ENCODE results near the gene CDK4.
A peak's percentile ranks its signal among the peaks of the same experiment; 100 is the strongest.

Gene CDK4

DNA sequence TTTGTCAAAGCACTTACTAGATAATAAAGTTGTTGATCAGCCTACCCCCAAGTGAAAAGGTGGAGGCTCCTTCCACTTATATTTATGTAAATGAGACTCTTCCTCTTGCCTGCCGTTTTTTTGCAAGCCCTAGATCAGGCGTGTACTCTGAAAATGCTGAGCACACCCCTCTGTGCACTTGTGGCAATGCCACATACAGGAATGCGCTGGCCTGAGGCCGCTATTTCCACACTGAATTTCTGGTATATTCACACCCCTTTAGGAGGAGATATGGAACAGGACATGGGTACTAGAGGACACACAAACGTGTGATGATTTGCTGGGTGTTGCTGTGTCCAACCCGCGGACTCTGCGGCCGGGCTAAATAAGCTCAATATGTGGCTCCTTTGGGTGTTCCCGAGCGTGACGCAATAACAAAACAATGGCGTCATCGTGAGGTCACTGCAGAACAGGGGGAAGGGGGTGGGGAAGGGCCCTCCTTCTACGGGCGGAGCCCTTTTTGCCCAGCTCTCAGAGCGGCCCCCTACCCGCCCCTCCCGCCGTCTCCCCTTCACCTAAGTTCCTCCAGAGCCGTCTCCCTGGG, 7.8 kb downstream of the CDK4 start:
- TF ChIP-seq POLR2A (IDR thresholded peaks at IDR 0.05; ENCODE audit: low read length) (no peak), GATA1 (IDR thresholded peaks at IDR 0.05; ENCODE audit: low read depth, low read length) (no peak)
- peak; percentile 91 to 93 for DNase-seq

DNA sequence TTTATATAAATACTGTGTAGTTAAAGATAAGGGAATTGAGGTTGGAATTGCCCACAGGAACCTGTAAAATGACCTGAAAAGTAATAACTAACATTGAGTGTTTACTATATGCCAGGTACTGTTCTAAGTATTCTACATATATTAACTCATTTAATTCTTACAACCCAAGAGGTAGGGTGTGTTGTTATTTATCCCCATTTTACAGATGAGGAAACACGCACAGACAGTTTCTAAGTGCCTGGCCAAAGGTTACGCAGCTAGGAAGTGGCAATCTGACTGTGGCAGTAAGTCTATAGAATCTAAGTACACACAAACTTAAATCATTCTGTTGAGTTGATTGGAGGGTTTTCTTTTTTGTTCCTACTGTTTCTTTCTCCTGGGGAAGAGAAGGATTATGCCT, 8.3 kb downstream of the CDK4 start:
- TF ChIP-seq GATA1 (IDR thresholded peaks at IDR 0.05; ENCODE audit: low read depth, low read length) = no peak
- TF ChIP-seq POLR2A (IDR thresholded peaks at IDR 0.05; ENCODE audit: low read length) = no peak
- DNase-seq = no peak

DNA sequence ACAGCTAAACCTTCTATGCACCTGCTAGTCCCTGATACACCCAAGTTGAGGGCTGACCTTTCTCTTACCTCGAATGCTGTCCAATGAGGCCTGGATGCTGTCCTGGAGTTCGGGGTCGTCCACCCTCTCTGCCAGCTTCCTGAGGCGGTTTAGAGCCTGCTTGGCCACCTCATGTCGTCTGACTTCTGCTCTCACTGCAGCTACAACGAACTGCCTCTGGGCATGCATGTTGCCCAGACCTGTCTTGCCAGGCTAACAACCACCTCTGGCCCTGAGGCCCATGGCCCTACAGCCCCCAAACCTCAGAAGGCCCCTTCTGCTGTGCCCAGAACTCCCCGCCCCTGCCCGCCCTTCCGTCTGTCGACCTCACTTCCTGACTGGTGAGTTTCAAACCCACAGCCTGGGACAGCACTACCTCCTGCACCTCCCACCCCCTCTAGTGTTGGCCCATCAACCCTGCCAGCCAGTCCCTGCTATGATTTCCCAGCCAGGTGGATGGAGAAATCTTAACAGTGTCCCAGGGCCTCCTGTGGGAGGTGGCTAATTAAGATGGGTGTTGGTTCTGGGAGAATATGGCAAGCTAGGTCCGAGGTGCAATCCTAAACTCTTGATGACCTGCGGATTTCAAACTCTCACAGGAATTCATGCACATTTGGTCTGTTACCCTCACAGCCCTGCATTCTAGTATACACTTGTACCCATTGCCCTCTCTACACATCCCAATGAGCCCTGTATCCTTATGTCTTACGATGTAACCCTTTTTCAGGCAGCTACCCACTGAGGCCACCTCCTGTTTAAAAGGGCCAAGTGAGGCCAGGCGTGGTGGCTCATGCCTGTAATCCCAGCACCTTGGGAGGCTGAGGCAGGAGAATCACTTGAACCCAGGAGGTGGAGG, 10.0 kb downstream of the CDK4 start:
- no peak for TF ChIP-seq GATA1 (IDR thresholded peaks at IDR 0.05; ENCODE audit: low read depth, low read length)
- TF ChIP-seq POLR2A (IDR thresholded peaks at IDR 0.05; ENCODE audit: low read length) = no peak
- peak; percentile 27 to 31 for DNase-seq

DNA sequence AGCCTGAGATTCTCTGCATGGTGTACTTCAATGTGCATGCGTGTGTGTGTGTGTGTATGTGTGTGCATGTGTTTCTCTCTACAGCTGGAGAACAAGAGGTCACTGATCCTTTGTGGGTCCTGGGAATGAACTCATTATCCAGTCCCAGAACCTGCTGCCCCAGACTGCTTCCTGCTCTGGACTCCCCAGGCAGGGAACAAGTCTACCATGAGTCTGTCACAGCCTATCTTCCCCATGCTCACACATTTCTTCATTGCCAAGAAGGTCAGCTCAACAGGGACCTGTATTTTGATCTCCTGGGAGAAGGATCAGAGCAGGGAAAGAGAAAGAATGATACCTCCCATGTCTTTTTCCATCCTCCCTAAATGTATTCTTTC, 10.7 kb downstream of the CDK4 start:
- no peak for DNase-seq
- TF ChIP-seq GATA1 (IDR thresholded peaks at IDR 0.05; ENCODE audit: low read depth, low read length) (no peak), POLR2A (IDR thresholded peaks at IDR 0.05; ENCODE audit: low read length) (no peak)

DNA sequence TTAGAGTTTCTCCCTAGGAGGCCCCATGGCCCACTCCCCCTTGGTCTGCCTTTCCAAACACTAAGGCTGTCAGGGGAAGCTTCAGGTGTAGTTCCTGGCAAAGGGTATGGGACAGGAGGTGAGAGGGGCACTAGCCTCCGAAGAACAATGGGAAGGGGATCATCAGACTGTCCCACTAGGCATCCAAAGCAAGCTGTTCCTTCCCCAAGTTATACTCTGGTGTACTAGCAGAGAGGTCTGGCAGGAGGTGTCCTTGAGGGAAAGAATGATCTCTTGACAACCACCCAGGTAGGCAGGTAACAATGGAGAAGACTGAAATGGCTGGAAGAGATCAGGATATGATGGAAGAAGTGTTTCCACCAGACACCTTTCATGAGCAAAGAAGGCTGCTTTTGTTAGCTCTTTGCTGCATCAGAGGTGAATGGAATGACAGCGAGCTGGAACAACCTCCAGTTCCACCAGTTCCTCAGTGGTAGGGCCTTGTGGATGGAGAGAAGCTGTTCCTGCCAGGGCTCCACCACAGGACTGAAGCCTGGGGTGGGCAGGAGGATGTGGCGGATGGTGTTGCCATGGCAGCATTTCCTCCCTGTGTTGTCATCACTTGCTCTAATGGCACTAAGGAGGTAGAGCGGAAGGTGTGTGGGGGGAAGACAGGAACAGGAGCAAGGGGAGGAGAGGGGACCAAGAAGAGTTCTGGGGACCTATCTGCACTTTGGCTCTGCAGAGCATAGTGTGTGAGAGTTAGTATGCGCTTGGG, 11.3 kb downstream of the CDK4 start:
- TF ChIP-seq GATA1 (IDR thresholded peaks at IDR 0.05; ENCODE audit: low read depth, low read length) (no peak), POLR2A (IDR thresholded peaks at IDR 0.05; ENCODE audit: low read length) (no peak)
- DNase-seq = no peak

DNA sequence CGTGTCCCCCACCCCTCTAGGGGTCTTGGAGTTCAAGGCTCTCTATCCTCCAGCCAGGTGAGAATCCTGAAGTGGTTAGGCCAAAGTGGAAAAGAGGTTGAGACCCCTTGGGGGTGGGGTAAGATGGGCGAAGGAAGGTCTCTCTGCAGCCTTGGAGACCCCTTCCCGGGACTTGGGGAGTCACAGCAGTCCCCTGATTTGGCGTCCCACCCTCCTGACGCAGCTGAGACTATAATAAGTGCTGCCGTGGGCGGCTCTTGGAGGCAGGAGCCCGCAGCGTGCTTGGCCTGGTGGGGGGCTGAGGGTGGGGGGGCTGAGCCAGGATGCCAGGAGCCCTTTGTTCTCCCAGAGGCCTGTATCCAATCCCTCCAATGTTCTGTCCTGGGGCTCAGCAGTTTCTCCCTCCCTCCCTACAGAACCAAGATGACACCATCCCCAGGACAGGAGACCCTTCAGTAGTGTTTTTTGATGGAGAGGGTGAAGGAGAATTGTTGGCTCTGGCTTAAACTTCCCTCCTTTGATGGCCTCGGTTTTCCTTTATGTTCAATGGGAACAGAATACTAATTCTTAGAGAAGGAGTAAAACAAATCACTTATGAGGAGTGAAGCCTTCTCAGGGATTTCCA, 12.1 kb downstream of the CDK4 start:
- DNase-seq = no peak
- TF ChIP-seq POLR2A (IDR thresholded peaks at IDR 0.05; ENCODE audit: low read length) (no peak), GATA1 (IDR thresholded peaks at IDR 0.05; ENCODE audit: low read depth, low read length) (no peak)

DNA sequence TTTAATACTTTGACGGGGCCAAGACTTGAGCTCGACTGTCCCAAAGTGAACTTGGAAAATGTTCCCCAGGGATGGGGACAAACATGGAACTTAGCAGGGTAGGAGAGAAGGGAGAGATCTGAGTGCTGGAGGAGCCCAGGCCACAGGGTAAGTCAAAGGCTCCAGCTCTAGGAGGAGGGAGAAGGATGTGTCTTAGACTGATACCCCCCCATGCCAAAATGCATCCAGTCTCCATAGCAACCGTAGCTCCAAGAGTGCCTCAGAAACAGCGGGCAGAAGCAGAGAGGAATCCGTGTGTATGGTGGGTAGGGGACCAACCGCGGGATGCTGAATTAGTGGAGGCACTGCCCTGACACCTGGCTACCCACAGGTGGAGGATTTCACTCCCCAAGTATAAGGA, 12.7 kb downstream of the CDK4 start:
- DNase-seq = no peak
- TF ChIP-seq GATA1 (IDR thresholded peaks at IDR 0.05; ENCODE audit: low read depth, low read length) = no peak
- TF ChIP-seq POLR2A (IDR thresholded peaks at IDR 0.05; ENCODE audit: low read length) = no peak

DNA sequence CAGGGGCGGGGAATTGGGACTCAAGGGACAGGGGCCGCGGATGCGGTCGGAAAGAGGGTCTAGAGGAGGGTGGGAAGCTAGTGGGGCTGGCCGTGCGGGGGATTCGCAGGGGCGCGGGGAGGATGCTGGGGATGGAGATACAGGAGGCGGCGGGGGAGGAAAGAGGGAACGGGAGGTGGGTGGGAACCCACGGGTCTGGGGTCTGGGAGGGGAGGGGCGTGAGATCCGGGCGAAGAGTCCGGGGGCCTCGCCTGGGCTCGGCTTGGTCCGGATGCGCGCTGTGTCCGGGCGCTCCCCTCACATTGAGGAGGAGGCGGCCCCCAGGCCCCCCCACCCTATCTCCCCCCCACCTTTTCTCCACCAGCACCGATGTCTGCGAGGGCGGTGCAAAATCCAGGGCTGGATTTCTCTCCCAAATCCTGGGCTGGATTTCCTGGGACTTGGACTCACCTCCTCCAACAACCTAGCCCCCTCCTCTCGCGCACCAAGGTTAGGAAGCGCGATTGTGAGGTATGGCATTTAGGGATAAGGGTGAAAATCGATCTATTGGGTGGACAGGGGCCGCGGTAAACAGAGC, 13.4 kb downstream of the CDK4 start, which contains the start of gene AGAP2:
Gene AGAP2 (minus strand): TSS at position 82 of the 577 bp plus-strand sequence. CDS start 496 bp downstream, outside the sequence.
- no peak for DNase-seq
- TF ChIP-seq GATA1 (IDR thresholded peaks at IDR 0.05; ENCODE audit: low read depth, low read length) (no peak), POLR2A (IDR thresholded peaks at IDR 0.05; ENCODE audit: low read length) (no peak)

DNA sequence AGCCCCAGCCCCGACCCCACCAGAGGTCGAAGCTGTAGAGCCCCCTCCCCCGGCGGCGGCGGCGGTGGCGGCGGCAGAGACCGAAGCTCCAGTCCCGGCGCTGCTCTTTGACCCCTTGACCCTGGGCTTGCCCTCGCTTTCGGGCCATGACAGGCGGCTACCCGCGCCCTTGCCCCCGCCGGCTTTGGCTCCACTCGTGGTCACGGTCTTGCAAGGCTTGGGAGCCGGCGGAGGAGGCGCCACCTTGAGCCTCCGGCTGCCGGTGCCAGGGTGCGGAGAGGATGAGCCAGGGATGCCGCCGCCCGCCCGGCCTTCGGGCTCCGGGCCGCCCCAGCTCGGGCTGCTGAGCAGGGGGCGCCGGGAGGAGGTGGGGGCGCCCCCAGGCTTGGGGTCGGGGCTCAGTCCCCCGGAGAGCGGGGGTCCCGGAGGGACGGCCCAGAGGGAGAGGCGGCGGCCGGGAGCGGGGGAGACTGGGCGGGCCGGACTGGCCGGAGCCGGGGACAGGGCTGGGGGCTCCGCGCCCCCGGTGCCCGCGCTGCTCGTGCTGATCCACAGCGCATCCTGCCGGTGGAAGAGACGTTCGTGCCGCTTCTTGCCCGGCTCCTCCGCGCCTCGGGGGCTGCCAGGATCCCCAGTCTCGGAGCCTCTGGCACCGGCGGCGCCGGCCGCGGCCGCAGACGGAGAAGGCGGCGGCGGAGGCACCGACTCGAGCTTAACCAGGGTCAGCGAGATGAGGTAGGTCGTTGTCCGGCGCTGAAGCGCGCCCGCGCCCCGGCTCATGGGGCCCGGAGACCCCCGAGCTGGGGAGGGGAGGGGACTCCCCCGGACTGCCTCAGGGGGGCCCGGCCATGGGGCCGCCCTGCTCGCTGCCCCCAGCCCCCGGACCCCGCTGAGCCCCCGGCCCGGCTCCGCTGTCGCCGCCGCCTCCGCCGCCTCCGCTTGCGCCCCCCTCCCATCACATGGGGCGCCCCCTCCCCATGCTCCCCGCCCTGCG, 14.3 kb downstream of the CDK4 start:
- TF ChIP-seq GATA1 (IDR thresholded peaks at IDR 0.05; ENCODE audit: low read depth, low read length) (no peak), POLR2A (IDR thresholded peaks at IDR 0.05; ENCODE audit: low read length) (no peak)
- DNase-seq = no peak

DNA sequence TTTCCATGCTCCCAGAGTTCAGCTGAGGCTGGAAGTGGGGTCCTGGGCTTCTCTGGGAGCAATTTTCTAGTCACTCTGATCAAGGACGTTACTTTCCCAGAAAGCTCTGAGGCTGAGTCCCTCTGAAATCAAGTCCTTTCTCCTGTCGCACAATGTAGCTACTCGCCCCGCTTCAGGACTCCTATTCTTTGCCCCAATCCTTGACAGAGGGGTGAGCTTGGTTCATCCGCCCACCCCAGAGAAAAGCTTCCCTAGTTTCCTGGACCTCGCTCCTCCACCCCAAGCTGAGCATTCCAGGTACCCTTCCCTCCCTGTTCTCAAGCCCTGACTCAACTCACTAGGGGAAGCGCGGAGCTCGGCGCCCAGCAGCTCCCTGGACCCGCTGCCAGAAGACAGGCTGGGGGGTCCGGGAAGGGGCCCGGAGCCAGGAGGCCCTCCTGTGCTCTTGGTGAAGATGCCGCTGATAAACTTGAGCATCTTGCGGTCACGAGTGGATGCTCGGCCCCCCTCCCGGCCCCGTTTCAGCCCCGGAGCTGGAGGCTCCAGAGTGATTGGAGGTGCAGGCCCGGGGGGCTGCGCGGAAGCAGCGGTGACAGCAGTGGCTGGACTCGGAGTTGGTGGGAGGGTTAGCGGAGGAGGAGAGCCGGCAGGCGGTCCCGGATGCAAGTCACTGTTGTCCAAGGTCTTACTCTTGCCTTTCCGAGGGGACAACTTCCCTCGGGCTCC, 15.2 kb downstream of the CDK4 start:
- no peak for TF ChIP-seq POLR2A (IDR thresholded peaks at IDR 0.05; ENCODE audit: low read length)
- no peak for DNase-seq

DNA sequence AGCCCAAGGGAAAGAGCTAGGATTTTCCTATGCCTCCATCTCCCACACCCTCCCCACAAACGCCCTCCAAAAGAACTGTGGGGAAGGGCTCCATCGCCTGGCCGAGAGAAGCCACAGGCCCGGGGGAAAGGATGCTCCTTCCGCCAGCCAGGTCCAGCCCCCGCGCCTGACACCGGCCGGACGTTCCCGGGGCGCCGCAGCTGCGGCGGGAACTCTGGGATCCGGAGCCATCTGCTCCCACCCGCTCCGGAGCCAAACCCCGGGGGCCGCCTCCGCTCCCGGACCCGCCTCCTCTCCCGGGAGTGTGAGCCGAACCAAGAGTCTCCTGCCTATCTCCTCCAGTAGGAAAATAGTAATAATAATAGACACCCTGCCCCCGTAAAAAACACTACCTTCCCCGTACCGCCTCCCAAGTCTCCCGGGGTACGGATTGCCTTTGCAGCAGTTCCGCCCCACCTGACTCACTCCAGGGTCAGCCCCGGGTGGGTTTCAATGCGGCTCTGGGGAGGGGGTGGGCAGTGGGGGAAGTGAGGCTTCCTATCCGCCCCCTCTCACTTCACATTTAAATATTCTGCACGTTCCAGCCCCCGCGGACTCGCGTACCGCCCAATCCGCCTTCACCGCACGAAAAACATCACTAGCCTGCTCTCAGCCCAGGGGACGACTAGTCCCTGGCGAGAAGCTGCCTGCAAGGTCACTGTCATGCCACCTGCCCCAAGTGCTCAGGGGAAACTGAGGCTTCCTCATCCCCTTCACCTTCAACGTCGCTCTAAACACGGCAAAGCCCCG, 16.0 kb downstream of the CDK4 start:
- TF ChIP-seq POLR2A (IDR thresholded peaks at IDR 0.05; ENCODE audit: low read length) (no peak), GATA1 (IDR thresholded peaks at IDR 0.05; ENCODE audit: low read depth, low read length) (no peak)
- DNase-seq = no peak
